Activated T-helper 1 cell treated with anti-CD3 and anti-CD28 coated beads, Interleukin-2, amount 50 U/mL, for 16 hours (primary cell): ENCODE data around the gene ATP6V0C.

Experiments used
- DNase-seq, 2 donors: peaks; one replicate each; pipeline ENCODE4 v3.0.0-alpha.2; 2020; ENCODE audit warnings: low read depth in 1 of 2, low spot score in 1 of 2

ATP6V0C gene

GRCh38 chr16:2513405-2514332 lies at the start of gene ATP6V0C:
TSS of gene ATP6V0C (plus strand) at chr16:2513952. CDS start at chr16:2514104, 152 bp downstream.
- peak; percentile 83 to 85 for DNase-seq

DNA sequence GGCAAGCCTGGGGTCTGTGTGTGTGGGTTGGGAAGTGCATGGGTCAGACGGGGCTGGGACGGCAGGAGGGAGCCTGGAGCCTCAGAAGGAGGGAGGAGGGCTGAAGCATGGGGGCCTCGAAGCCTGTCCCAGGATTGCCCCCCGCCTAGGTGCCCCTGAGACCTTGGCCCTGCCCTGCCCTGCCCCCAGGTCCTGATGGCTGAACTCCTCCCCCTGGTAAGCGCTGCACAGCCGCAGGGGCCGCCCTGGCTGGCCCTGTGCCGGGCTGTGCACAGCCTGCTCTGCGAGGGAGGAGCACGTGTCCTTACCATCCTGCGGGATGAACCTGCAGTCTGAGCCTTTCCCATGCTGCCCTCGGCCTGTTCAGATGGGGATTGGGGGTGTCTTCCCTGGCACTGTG lies 49.4 kb upstream of the ATP6V0C start:
- no peak for DNase-seq

DNA sequence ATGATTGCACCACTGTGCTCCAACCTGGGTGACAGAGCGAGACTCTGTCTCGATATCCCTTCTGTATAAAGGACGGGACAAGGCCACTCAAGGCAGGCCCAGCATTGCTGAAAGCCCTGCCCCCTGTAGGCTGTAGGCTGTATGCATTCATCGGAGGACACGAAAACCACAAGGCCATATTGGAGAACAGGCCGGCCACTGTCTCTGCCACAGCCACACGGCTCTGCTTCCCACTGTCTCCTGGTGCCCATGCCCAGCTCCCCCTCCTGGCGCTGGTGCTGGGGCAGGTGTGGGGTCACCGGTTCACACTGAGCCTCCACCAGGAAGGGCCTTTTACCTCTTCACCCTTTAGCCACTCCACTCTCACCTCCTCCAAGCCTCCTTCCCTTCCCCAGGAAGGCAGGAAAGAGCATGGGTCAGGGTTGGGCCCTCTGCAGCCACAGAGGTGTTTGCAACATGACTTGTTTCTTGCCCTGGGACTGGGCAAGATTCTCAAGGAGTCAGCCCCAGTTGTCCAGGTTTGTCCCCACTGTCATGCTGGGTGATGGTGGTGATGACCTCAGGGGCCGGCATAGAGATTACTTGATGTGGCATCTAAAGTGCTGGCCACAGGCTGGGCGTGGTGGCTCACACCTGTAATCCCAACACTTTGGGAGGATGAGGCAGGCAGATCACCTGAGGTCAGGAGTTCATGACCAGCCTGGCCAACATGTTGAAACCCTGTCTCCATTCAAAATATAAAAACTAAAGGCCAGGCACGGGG lies 47.9 kb upstream of the ATP6V0C start:
- DNase-seq = no peak

GRCh38 chr16:2466667-2467527 lies 46.9 kb upstream of the ATP6V0C start:
- no peak for DNase-seq

GRCh38 chr16:2467528-2468232 lies 46.1 kb upstream of the ATP6V0C start:
- no peak for DNase-seq

GRCh38 chr16:2468233-2468724 lies 45.5 kb upstream of the ATP6V0C start:
- no peak for DNase-seq

DNA sequence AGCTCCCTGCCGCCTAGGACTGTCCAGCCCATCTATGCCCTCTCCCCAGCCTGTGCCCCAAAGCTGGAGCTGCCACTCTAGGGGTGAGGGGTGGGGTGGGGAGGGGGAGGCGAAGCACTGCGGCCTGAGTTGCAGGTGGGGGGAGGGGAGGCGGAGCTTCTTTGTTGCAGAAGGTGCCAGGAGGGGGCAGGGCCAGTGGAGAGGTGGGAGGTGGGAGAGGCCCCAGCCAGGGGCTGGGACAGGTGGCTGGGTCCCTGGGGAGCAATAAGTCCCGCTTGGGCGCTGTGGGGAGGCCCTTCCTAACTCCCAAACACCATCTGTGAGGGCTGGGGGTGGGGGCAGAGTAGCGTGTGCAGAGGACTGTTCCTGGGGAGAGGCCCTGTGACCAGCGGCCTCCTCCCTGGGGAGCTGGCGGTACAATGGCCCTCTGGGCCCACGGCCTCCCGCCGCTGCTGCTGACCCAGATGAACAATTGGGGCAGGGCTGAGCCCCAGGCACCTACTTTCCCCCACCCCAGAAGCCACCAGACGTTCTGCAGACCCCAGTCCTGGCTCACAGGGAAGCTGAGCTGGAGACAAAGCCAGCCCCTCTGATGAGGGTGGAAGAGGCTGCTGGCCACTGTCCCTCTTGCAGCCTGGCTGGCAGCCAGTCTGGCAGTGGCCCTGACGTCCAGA lies 44.9 kb upstream of the ATP6V0C start:
- DNase-seq = no peak

- no peak for DNase-seq
Observed at GRCh38 chr16:2469399-2470233, 44.1 kb upstream of the ATP6V0C start.

DNA sequence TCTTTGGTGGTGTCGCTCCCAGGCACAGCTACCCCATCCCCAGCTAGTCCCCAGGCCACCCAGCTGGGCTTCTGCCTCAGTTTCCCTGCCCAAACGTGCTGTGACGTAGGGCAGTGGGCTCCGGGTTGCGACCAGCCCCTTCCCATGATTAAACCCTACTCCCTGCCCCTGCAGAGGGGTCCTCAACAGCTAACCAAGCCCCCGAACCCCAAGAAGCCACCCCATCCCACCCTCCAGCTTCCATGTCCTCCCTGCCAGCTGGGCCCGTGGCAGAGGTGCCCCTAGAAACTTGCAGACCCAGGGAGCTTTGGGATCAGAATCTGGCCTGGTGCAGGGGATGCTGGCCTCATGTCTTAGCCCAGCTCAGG lies 43.5 kb upstream of the ATP6V0C start:
- DNase-seq = no peak

GRCh38 chr16:2470603-2471015 lies 43.1 kb upstream of the ATP6V0C start:
- no peak for DNase-seq

DNA sequence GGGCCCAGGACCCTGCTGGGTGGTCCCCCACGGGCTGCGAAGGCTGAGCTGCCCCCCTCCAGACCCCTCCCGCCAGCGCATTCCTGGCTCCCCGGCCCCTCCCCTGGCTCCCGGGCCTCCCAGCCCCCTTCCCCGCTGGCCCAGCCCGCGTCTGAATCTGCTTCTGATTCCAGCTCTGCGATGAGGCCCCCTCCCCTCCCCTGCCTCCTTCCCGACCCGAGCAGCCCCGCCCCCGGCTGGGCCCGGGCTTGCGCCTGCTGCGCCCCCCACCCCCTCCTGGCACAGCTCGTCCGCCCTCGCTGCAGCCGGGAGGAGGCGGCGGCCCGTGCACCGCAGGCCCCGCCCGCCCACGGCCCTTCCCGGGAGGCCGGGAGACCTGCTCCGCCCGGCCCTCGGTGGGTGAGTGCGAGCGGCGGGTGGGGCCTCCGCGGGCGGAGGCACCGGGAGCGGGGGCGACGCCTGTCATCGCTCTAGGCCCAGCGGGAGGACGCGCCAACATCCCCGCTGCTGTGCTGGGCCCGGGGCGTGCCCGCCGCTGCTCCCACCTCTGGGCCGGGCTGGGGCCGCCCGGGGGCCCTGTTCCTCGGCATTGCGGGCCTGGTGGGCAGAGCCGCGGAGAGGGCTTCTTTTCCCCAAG lies 42.6 kb upstream of the ATP6V0C start, which contains the start of gene NTN3:
TSS of gene NTN3 (plus strand) at position 282 of the 637 bp plus-strand sequence. CDS start 405 bp downstream, outside the sequence.
- no peak for DNase-seq

GRCh38 chr16:2471653-2472487 lies 41.9 kb upstream of the ATP6V0C start:
- DNase-seq = no peak

DNA sequence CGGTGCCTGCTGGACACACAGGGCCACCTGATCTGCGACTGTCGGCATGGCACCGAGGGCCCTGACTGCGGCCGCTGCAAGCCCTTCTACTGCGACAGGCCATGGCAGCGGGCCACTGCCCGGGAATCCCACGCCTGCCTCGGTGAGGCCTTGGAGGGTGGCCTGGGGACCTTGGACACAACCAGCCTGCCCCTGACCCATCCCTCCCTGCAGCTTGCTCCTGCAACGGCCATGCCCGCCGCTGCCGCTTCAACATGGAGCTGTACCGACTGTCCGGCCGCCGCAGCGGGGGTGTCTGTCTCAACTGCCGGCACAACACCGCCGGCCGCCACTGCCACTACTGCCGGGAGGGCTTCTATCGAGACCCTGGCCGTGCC lies 41.3 kb upstream of the ATP6V0C start:
- no peak for DNase-seq

- no peak for DNase-seq
Observed at GRCh38 chr16:2472885-2473445, 40.8 kb upstream of the ATP6V0C start.

DNA sequence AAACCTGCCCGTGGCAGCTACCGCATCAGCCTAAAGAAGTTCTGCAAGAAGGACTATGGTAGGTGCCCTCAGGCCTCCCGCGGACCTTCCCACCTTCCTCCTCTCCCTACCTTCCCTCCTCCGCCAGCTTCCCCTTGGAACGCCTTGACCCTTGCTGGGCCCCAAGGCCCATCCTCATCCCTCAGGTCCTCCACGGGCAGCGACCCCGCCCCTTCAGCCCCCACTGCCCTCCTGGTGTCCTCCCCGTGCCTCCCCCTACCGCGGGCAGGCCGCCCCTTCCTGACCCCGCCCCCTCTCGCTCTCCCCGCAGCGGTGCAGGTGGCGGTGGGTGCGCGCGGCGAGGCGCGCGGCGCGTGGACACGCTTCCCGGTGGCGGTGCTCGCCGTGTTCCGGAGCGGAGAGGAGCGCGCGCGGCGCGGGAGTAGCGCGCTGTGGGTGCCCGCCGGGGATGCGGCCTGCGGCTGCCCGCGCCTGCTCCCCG lies 40.3 kb upstream of the ATP6V0C start:
- no peak for DNase-seq

DNA sequence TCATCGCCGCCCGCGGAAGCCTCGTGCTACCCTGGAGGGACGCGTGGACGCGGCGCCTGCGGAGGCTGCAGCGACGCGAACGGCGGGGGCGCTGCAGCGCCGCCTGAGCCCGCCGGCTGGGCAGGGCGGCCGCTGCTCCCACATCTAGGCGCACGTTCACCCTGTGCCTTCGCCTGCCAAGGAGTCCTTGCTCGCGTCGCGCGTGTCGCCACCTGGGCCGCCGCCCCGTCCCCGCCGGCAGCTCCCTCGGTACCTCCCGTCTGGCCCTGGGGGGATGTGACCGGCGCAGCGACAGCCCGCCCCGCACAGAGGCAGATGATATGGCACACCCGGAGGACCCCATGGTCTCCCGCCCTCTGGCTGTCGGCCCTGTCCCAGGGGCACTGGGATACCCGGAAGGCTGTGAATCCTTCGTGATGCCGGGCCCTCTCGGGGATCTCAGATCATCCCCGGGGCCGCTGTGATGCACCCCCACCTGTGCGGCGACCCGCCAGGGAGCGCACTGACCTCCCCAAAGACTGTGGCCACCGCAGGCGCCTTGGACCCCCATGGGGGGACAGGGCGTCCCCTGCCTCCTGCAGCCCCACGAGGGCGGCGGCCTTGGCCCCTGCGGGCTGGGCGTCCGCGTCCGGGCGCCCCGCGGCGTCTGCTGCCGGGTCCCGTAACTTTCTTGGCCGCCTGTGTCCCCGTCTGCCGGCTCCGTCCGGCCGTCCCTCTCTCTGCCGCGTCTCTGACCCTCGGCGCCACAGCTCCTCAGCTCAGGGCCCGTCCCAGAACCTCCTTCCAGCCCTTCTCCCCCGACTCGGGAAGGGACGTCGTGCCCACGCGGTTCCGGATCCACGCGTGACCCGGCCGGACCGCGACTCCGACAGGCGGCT lies 39.5 kb upstream of the ATP6V0C start:
- peak; percentile 26 to 40 for DNase-seq
